ENCODE results near the gene BRCC3. TPM values are rescaled to one million over a fixed set of nuclear protein-coding genes. Genes with fewer than 3 reads are reported as not detected.
"Not testable (repeated sequence)": the region's sequence is repeated elsewhere in the genome, so short reads cannot be mapped to it uniquely, and the experiment has no call there.

The BRCC3 gene
- total RNA-seq, 2 experiments from 2014 or later = 28.1 to 30.3 TPM

GRCh38 chrX:155105919-155106318 is 34.6 kb downstream of the BRCC3 start:
- H3K9me3 Mint-ChIP-seq (ENCODE audit: low read depth) = no peaks in the 10 kb centered on the region
- no peak for ATAC-seq
- CTCF ChIA-PET = interaction anchor here (1.6 kb wide), 1 partner anchor 12 kb away, joined by 4 read pairs; no protein-coding TSS in a partner anchor
- H3K36me3 Mint-ChIP-seq (ENCODE audit: low read depth) = peaks cover 15% of the 10 kb centered on the region
- POLR2A ChIA-PET = no interaction called here
- no peaks in the 10 kb centered on the region for H3K27me3 Mint-ChIP-seq
- intact Hi-C loops (cut with DNase I, micrococcal nuclease) = no loop called here
- no peak overlapping the region for H3K27ac Mint-ChIP-seq
- H3K4me1 Mint-ChIP-seq = peaks cover 14% of the 10 kb centered on the region
- no peak overlapping the region for H3K4me3 Mint-ChIP-seq
- DNase-seq = no peak

DNA sequence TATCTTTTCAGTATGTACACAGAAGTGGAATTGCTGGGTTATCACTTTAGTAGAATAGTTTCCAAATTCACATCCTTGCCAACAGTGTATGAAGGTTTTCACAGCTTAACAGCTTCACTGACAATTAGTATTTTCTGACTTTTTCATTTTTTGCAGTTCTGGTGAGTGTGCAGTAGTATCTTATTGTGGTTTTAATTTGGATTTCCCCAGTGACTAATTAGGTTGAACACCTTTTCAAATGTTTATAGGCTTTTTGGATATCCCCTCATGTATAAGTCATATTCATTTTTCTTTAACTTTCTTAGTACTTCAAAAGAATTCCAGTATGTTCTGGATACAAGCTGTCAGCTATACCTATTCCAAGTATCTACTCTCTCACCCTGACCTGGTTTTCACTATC is 37.1 kb downstream of the BRCC3 start:
- H3K4me3 Mint-ChIP-seq = no peak overlapping the region
- H3K36me3 Mint-ChIP-seq (ENCODE audit: low read depth) = peaks cover 21% of the 10 kb centered on the region
- no peak overlapping the region for H3K27ac Mint-ChIP-seq
- H3K4me1 Mint-ChIP-seq = peaks cover 11% of the 10 kb centered on the region
- peak; percentile 93 for ATAC-seq
- ChIA-PET POLR2A (no interaction called here), CTCF (interaction anchor here (0.6 to 0.7 kb wide), 2 partner anchors 87 to 177 kb away, joined by 4 read pairs; no protein-coding TSS in a partner anchor)
- intact Hi-C loops (cut with DNase I, micrococcal nuclease) = no loop called here
- no peak for DNase-seq
- no peaks in the 10 kb centered on the region for H3K27me3 Mint-ChIP-seq
- no peaks in the 10 kb centered on the region for H3K9me3 Mint-ChIP-seq (ENCODE audit: low read depth)

DNA sequence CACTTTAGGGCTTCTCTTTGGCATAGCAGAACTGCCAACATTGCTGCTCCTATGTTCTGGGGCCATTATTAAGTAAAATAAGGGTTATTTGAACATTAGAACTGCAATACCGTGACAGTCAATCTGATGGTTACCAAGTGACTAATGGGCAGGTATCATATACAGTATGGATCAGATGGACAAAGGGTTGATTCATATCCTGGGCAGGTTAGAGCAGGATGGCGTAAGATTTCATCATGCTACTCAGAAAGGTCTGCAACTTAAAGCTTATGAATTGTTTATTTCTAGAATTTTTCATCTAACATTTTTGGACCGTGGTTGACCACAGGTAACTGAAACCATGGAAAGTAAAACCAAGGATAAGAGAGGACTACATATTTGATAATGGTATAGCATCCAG is 40.9 kb downstream of the BRCC3 start:
- Mint-ChIP-seq H3K4me1 (peaks cover 11% of the 10 kb centered on the region), H3K27ac (no peak overlapping the region), H3K9me3 (ENCODE audit: low read depth) (no peaks in the 10 kb centered on the region), H3K27me3 (no peaks in the 10 kb centered on the region), H3K36me3 (ENCODE audit: low read depth) (peaks cover 23% of the 10 kb centered on the region), H3K4me3 (no peak overlapping the region)
- intact Hi-C loops (cut with DNase I, micrococcal nuclease) = no loop called here
- ChIA-PET POLR2A (no interaction called here), CTCF (no interaction called here)
- no peak for DNase-seq
- ATAC-seq = no peak

DNA sequence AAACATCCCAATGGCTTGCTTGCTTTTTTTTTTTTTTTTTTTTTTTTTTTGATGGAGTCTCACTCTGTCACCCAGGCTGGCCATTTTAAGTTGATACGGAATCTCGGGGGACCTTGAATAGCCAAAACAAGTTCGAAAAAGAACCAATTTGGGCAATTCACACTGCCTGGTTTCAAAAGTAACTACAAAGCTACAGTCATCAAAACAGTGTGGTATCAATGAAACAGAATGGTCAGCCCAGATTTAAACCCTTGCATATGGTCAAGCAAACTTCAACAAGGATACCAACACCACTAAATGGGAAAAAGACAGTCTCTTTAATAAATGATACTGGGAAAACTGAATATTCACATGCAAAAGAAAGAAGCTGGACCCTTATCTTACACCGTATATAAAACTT is 41.8 kb downstream of the BRCC3 start:
- POLR2A ChIA-PET = no interaction called here
- CTCF ChIA-PET = no interaction called here
- Mint-ChIP-seq H3K27ac (no peak overlapping the region), H3K9me3 (ENCODE audit: low read depth) (no peaks in the 10 kb centered on the region), H3K4me3 (no peak overlapping the region), H3K36me3 (ENCODE audit: low read depth) (peaks cover 17% of the 10 kb centered on the region), H3K4me1 (peaks cover 5% of the 10 kb centered on the region), H3K27me3 (no peaks in the 10 kb centered on the region)
- ATAC-seq (no peak), DNase-seq (no peak)
- intact Hi-C loops (cut with DNase I, micrococcal nuclease) = no loop called here

GRCh38 chrX:155115174-155115819 is 44.0 kb downstream of the BRCC3 start:
- no peak overlapping the region for H3K27ac Mint-ChIP-seq
- peaks cover 22% of the 10 kb centered on the region for H3K36me3 Mint-ChIP-seq (ENCODE audit: low read depth)
- CTCF ChIA-PET = no interaction called here
- no peaks in the 10 kb centered on the region for H3K9me3 Mint-ChIP-seq (ENCODE audit: low read depth)
- POLR2A ChIA-PET = no interaction called here
- intact Hi-C loops (cut with DNase I, micrococcal nuclease) = no loop called here
- DNase-seq = no peak
- no peaks in the 10 kb centered on the region for H3K27me3 Mint-ChIP-seq
- H3K4me3 Mint-ChIP-seq = no peak overlapping the region
- H3K4me1 Mint-ChIP-seq = no peaks in the 10 kb centered on the region
- ATAC-seq = no peak

DNA sequence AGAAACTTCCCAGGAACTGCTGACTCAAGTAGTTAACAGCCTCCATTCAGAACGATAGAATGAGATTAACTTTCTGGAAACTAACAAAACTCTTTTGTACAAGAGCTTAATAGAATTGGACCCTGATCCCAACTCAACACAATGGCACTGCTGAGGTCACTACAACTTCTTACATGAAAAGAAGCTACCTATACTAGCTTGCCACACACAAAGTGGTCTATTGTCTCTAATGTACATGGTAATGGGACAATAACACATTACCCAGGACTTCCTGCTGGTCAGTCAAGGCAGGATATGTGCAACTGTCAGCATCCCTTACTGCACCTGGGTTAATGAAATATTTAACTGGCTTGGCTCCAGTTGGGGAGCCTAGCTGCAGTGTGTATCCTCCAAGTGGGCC is 56.2 kb downstream of the BRCC3 start:
- no peak for ATAC-seq
- intact Hi-C loops (cut with DNase I, micrococcal nuclease) = no loop called here
- POLR2A ChIA-PET = no interaction called here
- peaks cover 28% of the 10 kb centered on the region for H3K36me3 Mint-ChIP-seq (ENCODE audit: low read depth)
- peaks cover 26% of the 10 kb centered on the region for H3K9me3 Mint-ChIP-seq (ENCODE audit: low read depth)
- CTCF ChIA-PET = interaction anchor here (1.0 to 1.4 kb wide), 2 partner anchors 21 to 32 kb away, joined by 3 read pairs; no protein-coding TSS in a partner anchor
- H3K4me1 Mint-ChIP-seq = no peaks in the 10 kb centered on the region
- H3K27me3 Mint-ChIP-seq = no peaks in the 10 kb centered on the region
- DNase-seq = no peak
- no peak overlapping the region for H3K27ac Mint-ChIP-seq
- no peak overlapping the region for H3K4me3 Mint-ChIP-seq

- intact Hi-C loops (cut with DNase I, micrococcal nuclease) = no loop called here
- POLR2A ChIA-PET = no interaction called here
- Mint-ChIP-seq H3K27me3 (no peaks in the 10 kb centered on the region), H3K4me3 (no peak overlapping the region), H3K9me3 (ENCODE audit: low read depth) (peaks cover 26% of the 10 kb centered on the region), H3K36me3 (ENCODE audit: low read depth) (peaks cover 24% of the 10 kb centered on the region), H3K27ac (no peak overlapping the region), H3K4me1 (no peaks in the 10 kb centered on the region)
- CTCF ChIA-PET = interaction anchor here (1.0 to 1.4 kb wide), 2 partner anchors 21 to 33 kb away, joined by 3 read pairs; no protein-coding TSS in a partner anchor
- DNase-seq (no peak), ATAC-seq (no peak)
Observed at GRCh38 chrX:155127940-155128339, 56.6 kb downstream of the BRCC3 start.

GRCh38 chrX:155132110-155132509 is 60.8 kb downstream of the BRCC3 start:
- POLR2A ChIA-PET = no interaction called here
- CTCF ChIA-PET = interaction anchor here (0.6 to 0.8 kb wide), 2 partner anchors 214 to 333 kb away, joined by 3 to 4 read pairs; no protein-coding TSS in a partner anchor
- DNase-seq = no peak
- Mint-ChIP-seq H3K4me3 (no peak overlapping the region), H3K9me3 (ENCODE audit: low read depth) (peaks cover 8% of the 10 kb centered on the region), H3K27ac (no peak overlapping the region), H3K27me3 (no peaks in the 10 kb centered on the region), H3K36me3 (ENCODE audit: low read depth) (no peaks in the 10 kb centered on the region), H3K4me1 (no peaks in the 10 kb centered on the region)
- no peak for ATAC-seq
- intact Hi-C loops (cut with DNase I, micrococcal nuclease) = no loop called here

DNA sequence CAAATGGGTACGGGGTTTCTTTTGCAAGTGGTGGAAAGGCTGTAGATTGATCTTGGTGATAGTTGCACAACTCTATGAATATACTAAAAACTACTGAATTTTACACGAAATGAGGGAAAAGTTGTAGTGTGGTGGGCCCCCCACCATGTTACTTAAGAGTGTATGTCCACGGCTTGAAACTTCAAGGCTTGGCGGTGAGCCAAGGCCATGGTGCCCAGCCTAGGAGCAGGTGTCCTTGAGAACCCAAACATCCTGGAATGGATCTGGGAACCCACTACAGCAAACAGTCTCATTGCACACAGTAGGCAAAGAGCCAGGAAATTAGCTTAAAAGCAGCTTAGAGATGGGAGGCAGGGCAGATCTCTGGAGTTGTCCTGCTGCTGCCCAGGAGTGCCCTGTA is 62.9 kb downstream of the BRCC3 start:
- H3K4me3 Mint-ChIP-seq = no peak overlapping the region
- H3K27ac Mint-ChIP-seq = no peak overlapping the region
- no peak for ATAC-seq
- CTCF ChIA-PET = interaction anchor here (1.7 kb wide), 1 partner anchor 8 kb away, joined by 4 read pairs; no protein-coding TSS in a partner anchor
- DNase-seq = no peak
- POLR2A ChIA-PET = no interaction called here
- no peaks in the 10 kb centered on the region for H3K36me3 Mint-ChIP-seq (ENCODE audit: low read depth)
- no peaks in the 10 kb centered on the region for H3K27me3 Mint-ChIP-seq
- H3K4me1 Mint-ChIP-seq = no peaks in the 10 kb centered on the region
- intact Hi-C loops (cut with DNase I, micrococcal nuclease) = no loop called here
- H3K9me3 Mint-ChIP-seq (ENCODE audit: low read depth) = peaks cover 5% of the 10 kb centered on the region

- DNase-seq = no peak
- ChIA-PET CTCF (interaction anchor here (1.3 kb wide), 1 partner anchor 226 kb away, joined by 5 read pairs; no protein-coding TSS in a partner anchor), POLR2A (no interaction called here)
- no peak overlapping the region for H3K27ac Mint-ChIP-seq
- intact Hi-C loops (cut with DNase I, micrococcal nuclease) = loop anchor here in 1 of 2 experiments (10.0 kb wide), 1 partner anchor 229 kb away; no protein-coding TSS in a partner anchor
- no peak overlapping the region for H3K4me3 Mint-ChIP-seq
- no peaks in the 10 kb centered on the region for H3K27me3 Mint-ChIP-seq
- no peaks in the 10 kb centered on the region for H3K36me3 Mint-ChIP-seq (ENCODE audit: low read depth)
- H3K9me3 Mint-ChIP-seq (ENCODE audit: low read depth) = no peaks in the 10 kb centered on the region
- peaks cover 3% of the 10 kb centered on the region for H3K4me1 Mint-ChIP-seq
- ATAC-seq = no peak
Observed at GRCh38 chrX:155143959-155144548, 72.7 kb downstream of the BRCC3 start.

- H3K4me3 Mint-ChIP-seq = no peak overlapping the region
- peaks cover 3% of the 10 kb centered on the region for H3K4me1 Mint-ChIP-seq
- H3K36me3 Mint-ChIP-seq (ENCODE audit: low read depth) = no peaks in the 10 kb centered on the region
- DNase-seq (no peak), ATAC-seq (no peak)
- CTCF ChIA-PET = interaction anchor here (1.3 kb wide), 1 partner anchor 227 kb away, joined by 5 read pairs; no protein-coding TSS in a partner anchor
- H3K9me3 Mint-ChIP-seq (ENCODE audit: low read depth) = no peaks in the 10 kb centered on the region
- H3K27me3 Mint-ChIP-seq = no peaks in the 10 kb centered on the region
- H3K27ac Mint-ChIP-seq = no peak overlapping the region
- intact Hi-C loops (cut with DNase I, micrococcal nuclease) = loop anchor here in 1 of 2 experiments (10.0 kb wide), 1 partner anchor 230 kb away; no protein-coding TSS in a partner anchor
- POLR2A ChIA-PET = no interaction called here
Observed at GRCh38 chrX:155144926-155145325, 73.6 kb downstream of the BRCC3 start.

DNA sequence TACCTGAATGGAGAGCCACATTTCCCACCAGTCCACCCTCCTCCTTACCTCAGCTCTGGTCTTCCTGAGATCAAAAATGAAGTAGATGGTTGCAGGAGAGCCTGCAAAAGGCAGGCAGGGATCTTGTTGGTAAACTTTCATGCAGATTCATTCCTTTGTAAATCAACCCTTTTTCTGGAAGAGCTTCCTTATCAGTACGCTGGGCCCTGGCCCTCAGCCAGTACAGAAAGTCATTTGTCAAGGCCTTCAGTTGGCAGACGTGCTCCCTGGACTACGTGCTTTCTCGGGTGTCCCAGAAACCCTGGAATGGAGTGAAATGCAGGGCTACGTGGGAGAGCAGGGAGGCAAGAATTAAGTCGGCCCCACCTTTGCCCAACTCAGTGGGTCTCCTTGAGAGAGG is 76.3 kb downstream of the BRCC3 start:
- H3K27me3 Mint-ChIP-seq; POLR2A ChIA-PET; ATAC-seq; H3K36me3 Mint-ChIP-seq (ENCODE audit: low read depth); H3K4me1 Mint-ChIP-seq; H3K9me3 Mint-ChIP-seq (ENCODE audit: low read depth); H3K27ac Mint-ChIP-seq; DNase-seq; CTCF ChIA-PET; H3K4me3 Mint-ChIP-seq: not testable (repeated sequence)
- intact Hi-C loops (cut with DNase I, micrococcal nuclease) = loop anchor here (2.0 to 10.0 kb wide), 2 partner anchors 167 to 233 kb away; no protein-coding TSS in a partner anchor

All from activated CD4-positive, alpha-beta T cell treated with anti-CD3 and anti-CD28 coated beads for 36 hours (primary cell).